ENCODE data around the gene TSPAN4.

The TSPAN4 gene

GRCh38 chr11:907668-908067 is 65.0 kb downstream of the TSPAN4 start:
- no peaks in the 10 kb centered on the region for H3K9me3 Mint-ChIP-seq
- H3K27ac Mint-ChIP-seq: peak overlapping the region; percentile 32
- H3K27me3 Mint-ChIP-seq: no peaks in the 10 kb centered on the region
- no peak overlapping the region for H3K4me3 Mint-ChIP-seq
- peaks cover 89% of the 10 kb centered on the region for H3K36me3 Mint-ChIP-seq (ENCODE audit: low read depth)
- H3K4me1 Mint-ChIP-seq (ENCODE audit: low read depth): peaks cover 46% of the 10 kb centered on the region
- intact Hi-C loops (cut with micrococcal nuclease): no loop called here

GRCh38 chr11:908273-908672 is 65.6 kb downstream of the TSPAN4 start:
- H3K27me3 Mint-ChIP-seq: no peaks in the 10 kb centered on the region
- no peaks in the 10 kb centered on the region for H3K9me3 Mint-ChIP-seq
- H3K4me3 Mint-ChIP-seq: no peak overlapping the region
- H3K36me3 Mint-ChIP-seq (ENCODE audit: low read depth): peaks cover 89% of the 10 kb centered on the region
- H3K27ac Mint-ChIP-seq: peak overlapping the region; percentile 32
- H3K4me1 Mint-ChIP-seq (ENCODE audit: low read depth): peaks cover 52% of the 10 kb centered on the region
- intact Hi-C loops (cut with micrococcal nuclease): no loop called here

- Mint-ChIP-seq H3K4me3 (peak overlapping the region; percentile 92), H3K27ac (peak overlapping the region; percentile 91), H3K27me3 (no peaks in the 10 kb centered on the region), H3K4me1 (ENCODE audit: low read depth) (peaks cover 62% of the 10 kb centered on the region), H3K36me3 (ENCODE audit: low read depth) (peaks cover 79% of the 10 kb centered on the region), H3K9me3 (no peaks in the 10 kb centered on the region)
- intact Hi-C loops (cut with micrococcal nuclease): no loop called here
Measured at GRCh38 chr11:909406-909805, 66.8 kb downstream of the TSPAN4 start.

GRCh38 chr11:910044-910588 is 67.5 kb downstream of the TSPAN4 start:
- Mint-ChIP-seq H3K4me3 (peak overlapping the region; percentile 92), H3K36me3 (ENCODE audit: low read depth) (peaks cover 77% of the 10 kb centered on the region), H3K27me3 (no peaks in the 10 kb centered on the region), H3K9me3 (no peaks in the 10 kb centered on the region), H3K4me1 (ENCODE audit: low read depth) (peaks cover 69% of the 10 kb centered on the region), H3K27ac (peak overlapping the region; percentile 91)
- intact Hi-C loops (cut with micrococcal nuclease): loop anchor here (2.0 kb wide), 1 partner anchor 15 kb away; the partner anchor contains the start of gene AP2A2

- intact Hi-C loops (cut with micrococcal nuclease): loop anchor here (2.0 kb wide), 1 partner anchor 14 kb away; the partner anchor contains the start of gene AP2A2
- peak within 1 kb of the TSS; percentile 92 for H3K4me3 Mint-ChIP-seq
- H3K27me3 Mint-ChIP-seq: no peaks in the 10 kb centered on the region
- H3K4me1 Mint-ChIP-seq (ENCODE audit: low read depth): peaks cover 73% of the 10 kb centered on the region
- peaks cover 72% of the 10 kb centered on the region for H3K36me3 Mint-ChIP-seq (ENCODE audit: low read depth)
- H3K27ac Mint-ChIP-seq: peak within 1 kb of the TSS; percentile 91
- no peaks in the 10 kb centered on the region for H3K9me3 Mint-ChIP-seq
Measured at GRCh38 chr11:910589-911030, 68.0 kb downstream of the TSPAN4 start, which contains the start of gene CHID1. Gene CHID1, minus strand, starts transcription at chr11:910810. Its CDS starts 5,994 bp downstream, at chr11:904816.

- Mint-ChIP-seq H3K4me3 (peak overlapping the region; percentile 71), H3K36me3 (ENCODE audit: low read depth) (peaks cover 66% of the 10 kb centered on the region), H3K27me3 (no peaks in the 10 kb centered on the region), H3K27ac (peak overlapping the region; percentile 91), H3K9me3 (no peaks in the 10 kb centered on the region), H3K4me1 (ENCODE audit: low read depth) (peaks cover 79% of the 10 kb centered on the region)
- intact Hi-C loops (cut with micrococcal nuclease): loop anchor here (2.0 kb wide), 1 partner anchor 14 kb away; the partner anchor contains the start of gene AP2A2
Measured at GRCh38 chr11:911031-911889, 68.6 kb downstream of the TSPAN4 start.

GRCh38 chr11:911890-912219 is 69.2 kb downstream of the TSPAN4 start:
- no peaks in the 10 kb centered on the region for H3K27me3 Mint-ChIP-seq
- peak overlapping the region; percentile 91 for H3K27ac Mint-ChIP-seq
- H3K9me3 Mint-ChIP-seq: no peaks in the 10 kb centered on the region
- peaks cover 79% of the 10 kb centered on the region for H3K4me1 Mint-ChIP-seq (ENCODE audit: low read depth)
- intact Hi-C loops (cut with micrococcal nuclease): loop anchor here (2.0 kb wide), 1 partner anchor 13 kb away; the partner anchor contains the start of gene AP2A2
- H3K36me3 Mint-ChIP-seq (ENCODE audit: low read depth): peaks cover 60% of the 10 kb centered on the region
- peak overlapping the region; percentile 71 for H3K4me3 Mint-ChIP-seq

- peak overlapping the region; percentile 91 for H3K27ac Mint-ChIP-seq
- peak overlapping the region; percentile 71 for H3K4me3 Mint-ChIP-seq
- intact Hi-C loops (cut with micrococcal nuclease): no loop called here
- peaks cover 83% of the 10 kb centered on the region for H3K4me1 Mint-ChIP-seq (ENCODE audit: low read depth)
- no peaks in the 10 kb centered on the region for H3K27me3 Mint-ChIP-seq
- H3K36me3 Mint-ChIP-seq (ENCODE audit: low read depth): peaks cover 56% of the 10 kb centered on the region
- no peaks in the 10 kb centered on the region for H3K9me3 Mint-ChIP-seq
Measured at GRCh38 chr11:912266-912665, 69.6 kb downstream of the TSPAN4 start.

GRCh38 chr11:913043-913442 is 70.4 kb downstream of the TSPAN4 start:
- Mint-ChIP-seq H3K27me3 (no peaks in the 10 kb centered on the region), H3K4me3 (peak overlapping the region; percentile 73), H3K36me3 (ENCODE audit: low read depth) (peaks cover 48% of the 10 kb centered on the region), H3K9me3 (no peaks in the 10 kb centered on the region), H3K4me1 (ENCODE audit: low read depth) (peaks cover 83% of the 10 kb centered on the region), H3K27ac (peak overlapping the region; percentile 91)
- intact Hi-C loops (cut with micrococcal nuclease): no loop called here

- peak overlapping the region; percentile 91 for H3K27ac Mint-ChIP-seq
- H3K4me3 Mint-ChIP-seq: peak overlapping the region; percentile 81
- H3K4me1 Mint-ChIP-seq (ENCODE audit: low read depth): peaks cover 83% of the 10 kb centered on the region
- no peaks in the 10 kb centered on the region for H3K9me3 Mint-ChIP-seq
- intact Hi-C loops (cut with micrococcal nuclease): loop anchor here (2.0 kb wide), 1 partner anchor 19 kb away; no protein-coding TSS in a partner anchor
- H3K36me3 Mint-ChIP-seq (ENCODE audit: low read depth): peaks cover 36% of the 10 kb centered on the region
- no peaks in the 10 kb centered on the region for H3K27me3 Mint-ChIP-seq
Measured at GRCh38 chr11:914204-914603, 71.6 kb downstream of the TSPAN4 start.

- Mint-ChIP-seq H3K4me3 (peak overlapping the region; percentile 81), H3K4me1 (ENCODE audit: low read depth) (peaks cover 81% of the 10 kb centered on the region)
Measured at GRCh38 chr11:914747-915501, 72.3 kb downstream of the TSPAN4 start.

More at GRCh38 chr11:914747-915501, 72.3 kb downstream of the TSPAN4 start:
- intact Hi-C loops (cut with micrococcal nuclease): loop anchor here (2.0 kb wide), 1 partner anchor 18 kb away; no protein-coding TSS in a partner anchor
- Mint-ChIP-seq H3K27me3 (no peaks in the 10 kb centered on the region), H3K36me3 (ENCODE audit: low read depth) (peaks cover 31% of the 10 kb centered on the region), H3K9me3 (no peaks in the 10 kb centered on the region), H3K27ac (peak overlapping the region; percentile 91)

Measured in dendritic cell treated with granulocyte-macrophage colony-stimulating factor and Interleukin-4, amounts not matched to agents 40 ng/mL and 50 ng/mL, for 4 days (primary cell).